NCI-H2107 treated with DMSO at 0.1 percent for 48 hours (cell line): Measurements from ENCODE around the gene MBNL2.

ENCODE experiments used
- DNase-seq: peaks from one replicate; lab custom pipeline; 2025; ENCODE audit not compliant: unreplicated experiment; lab: John Stamatoyannopoulos, UW

Gene MBNL2

GRCh38 chr13:97249796-97250495 is 27.8 kb downstream of the MBNL2 start:
- DNase-seq, result no peak

DNA sequence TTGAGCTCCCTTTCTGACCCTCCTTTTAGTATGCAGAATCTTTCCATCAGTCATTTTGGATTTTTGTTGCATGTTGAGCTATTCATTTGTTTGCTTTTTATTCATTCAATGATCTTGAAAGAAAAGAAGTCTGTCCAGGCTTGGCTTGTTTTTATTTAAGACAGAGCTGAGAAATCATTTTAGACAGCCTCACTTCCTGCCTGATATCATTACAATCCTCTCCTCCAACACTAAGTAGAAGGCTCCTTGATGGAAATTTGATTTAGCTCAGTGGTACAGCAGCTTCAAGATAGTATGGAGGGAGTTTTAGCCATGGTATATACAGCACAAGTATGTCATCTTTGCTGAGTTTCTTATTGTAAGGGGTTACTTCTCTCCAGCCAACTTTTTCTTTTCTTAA is 28.4 kb downstream of the MBNL2 start:
- DNase-seq, result no peak

DNA sequence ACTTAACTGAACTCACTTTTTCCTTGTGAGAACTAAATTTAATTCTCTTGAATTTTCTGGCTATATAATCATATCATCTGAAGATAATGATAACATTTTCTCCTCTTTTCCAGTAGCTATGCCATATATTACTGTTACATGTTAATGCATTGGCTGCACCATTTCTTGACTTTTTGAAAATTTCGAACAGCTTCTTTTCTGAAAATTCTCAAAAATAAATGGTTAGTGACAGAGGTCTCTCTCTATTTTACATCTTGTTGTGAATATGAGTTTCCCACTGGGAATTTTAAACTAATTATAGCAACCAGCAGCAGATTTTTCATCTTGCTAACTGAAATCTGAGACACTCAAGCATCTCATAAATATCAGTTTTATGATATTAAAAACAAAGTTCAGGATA is 30.6 kb downstream of the MBNL2 start:
- no peak for DNase-seq

DNA sequence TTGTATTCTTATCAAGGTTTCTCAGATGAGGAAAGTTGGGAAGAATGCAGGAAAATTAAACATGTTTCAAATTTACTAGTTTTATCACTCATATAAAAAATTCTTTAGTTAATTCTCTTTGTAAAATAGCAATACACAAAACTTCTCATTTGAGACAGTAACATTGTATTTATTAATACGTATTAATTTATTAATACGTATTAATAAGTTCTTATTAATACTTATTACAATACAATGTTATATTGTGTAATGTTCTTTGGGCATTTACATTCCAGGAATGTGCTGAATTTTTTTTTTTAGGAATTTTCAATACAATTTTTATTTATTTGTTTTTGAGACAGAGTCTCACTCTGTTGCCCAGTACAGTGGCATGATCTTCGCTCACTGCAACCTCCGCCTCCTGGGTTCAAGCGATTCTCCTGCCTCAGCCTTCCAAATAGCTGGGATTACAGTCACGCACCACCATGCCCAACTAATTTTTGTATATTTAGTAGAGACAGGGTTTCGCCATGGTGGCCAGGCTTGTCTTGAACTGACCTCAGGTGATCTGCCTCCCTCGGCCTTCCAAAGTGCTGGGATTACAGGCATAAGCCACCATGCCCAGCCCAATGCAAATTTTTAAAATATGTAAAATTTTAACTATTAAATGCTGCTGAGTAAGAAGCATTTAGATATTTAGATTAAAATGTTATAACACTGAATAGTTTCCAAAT is 31.6 kb downstream of the MBNL2 start:
- DNase-seq, result no peak

GRCh38 chr13:97254816-97255215 is 32.7 kb downstream of the MBNL2 start:
- no peak for DNase-seq

DNA sequence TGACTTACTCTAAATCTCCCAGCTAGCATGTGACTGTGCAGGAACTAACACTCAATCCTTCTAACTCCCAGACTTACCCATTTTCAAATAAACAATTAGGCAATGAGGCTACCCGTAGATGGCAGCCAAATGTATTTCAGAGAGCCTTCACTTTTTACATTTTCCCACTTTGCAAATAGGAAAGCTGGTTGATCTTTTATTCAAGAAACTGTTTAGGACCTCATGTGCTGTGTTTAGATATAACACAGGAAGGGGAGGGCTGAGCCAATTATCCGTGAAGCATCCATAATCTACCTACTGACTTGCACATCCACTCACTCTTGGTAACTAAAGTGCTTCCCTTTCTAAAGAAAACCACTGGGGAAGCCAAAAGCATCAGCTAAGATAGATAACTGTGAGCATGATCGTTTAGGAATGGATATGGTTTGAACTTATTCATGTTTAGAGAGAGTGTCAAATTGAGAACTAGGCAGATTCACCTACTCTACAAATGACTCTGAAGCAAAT is 33.4 kb downstream of the MBNL2 start:
- no peak for DNase-seq

- no peak for DNase-seq
These were observed 34.2 kb downstream of the MBNL2 start for GRCh38 chr13:97256343-97256783.

DNA sequence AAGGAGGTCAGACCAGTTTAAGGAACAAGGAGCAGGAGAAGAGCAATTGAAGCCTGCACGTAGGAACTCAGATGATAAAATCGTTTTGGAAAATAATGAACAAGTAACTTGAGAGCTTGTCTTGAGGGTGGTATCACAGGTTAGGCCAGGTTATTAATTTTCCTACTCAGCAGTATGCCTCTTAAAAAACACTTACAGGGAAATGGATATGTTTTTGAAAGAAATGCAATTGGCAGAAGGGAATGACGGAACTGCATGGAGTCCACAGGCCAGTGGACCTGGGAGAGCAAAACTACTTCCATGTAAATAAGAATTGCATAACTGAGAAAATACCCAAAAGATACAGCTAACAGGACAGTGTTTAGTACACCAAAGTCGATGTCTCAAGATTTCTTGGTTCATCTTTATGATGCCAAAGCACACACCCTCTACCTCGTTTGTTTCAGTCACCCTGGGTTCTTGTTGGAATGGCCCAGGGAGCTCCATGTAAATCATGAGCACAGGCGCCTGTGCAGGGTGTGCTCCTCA is 35.2 kb downstream of the MBNL2 start:
- DNase-seq, result peak; percentile 59

DNA sequence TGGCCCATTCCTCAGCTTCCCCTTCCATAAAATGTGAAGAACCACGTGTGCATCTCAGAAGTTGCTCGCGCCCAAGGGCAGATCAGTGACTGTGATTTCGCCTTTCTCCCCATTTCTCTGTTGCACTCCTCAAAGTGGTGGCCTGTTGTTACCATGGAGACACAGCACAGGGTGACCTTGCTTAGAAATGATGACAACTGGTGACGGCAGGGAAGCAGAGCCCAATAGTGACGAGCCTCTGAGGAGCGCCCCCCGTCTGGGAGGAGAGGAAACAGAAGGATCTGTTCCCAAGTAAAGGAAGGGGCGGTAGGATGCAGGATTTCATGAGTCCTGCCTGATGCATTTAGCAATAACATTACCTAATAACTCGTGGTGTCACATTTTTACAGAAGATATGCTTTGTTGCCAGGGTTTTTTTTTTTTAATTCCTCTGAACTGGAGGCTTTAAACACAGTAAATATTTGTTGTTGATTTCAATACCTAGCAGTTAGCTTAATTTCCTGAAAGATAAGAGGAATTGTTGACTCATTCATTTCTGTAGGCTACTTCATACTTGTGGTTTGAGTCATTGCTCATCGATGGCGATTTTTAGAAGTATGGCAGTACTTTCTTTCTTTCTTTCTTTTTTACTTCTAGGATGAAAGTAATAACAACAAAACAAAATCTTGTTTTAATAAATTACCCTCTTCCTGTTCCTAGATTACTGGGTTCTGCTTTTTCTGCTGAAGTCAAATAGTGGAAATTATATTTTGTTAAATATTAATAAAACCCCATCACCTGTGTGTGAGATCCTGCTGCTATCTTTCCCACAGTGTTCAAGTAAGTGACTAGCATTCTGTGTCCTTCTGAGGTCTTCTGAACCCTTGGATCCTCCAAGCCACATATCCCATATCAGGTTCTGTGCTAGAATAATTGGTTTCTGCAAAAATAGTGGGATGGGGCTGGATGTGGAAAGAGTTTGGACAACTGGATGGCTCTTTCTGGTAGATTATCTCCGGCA is 36.0 kb downstream of the MBNL2 start:
- DNase-seq, result no peak

GRCh38 chr13:97258801-97259200 is 36.7 kb downstream of the MBNL2 start:
- no peak for DNase-seq

DNA sequence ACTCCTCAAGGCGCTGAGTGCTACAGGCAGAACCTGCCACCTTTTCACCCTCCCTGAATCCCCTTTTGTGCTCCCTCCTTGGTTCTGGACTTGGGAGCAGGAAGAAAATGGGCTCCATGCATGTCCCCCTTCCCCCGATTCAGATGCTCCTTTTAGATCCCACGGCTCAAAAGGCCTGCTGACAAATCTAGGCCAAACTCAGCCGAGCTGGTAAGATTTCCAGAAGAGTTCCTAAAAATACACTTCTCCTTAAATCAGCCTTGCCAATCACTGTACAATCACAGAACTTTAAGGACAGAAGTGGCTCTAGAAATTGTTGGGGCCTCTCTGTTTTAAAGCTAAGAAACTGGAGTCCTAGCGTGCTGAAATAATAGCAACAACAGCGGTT is 37.3 kb downstream of the MBNL2 start:
- DNase-seq, result no peak

DNA sequence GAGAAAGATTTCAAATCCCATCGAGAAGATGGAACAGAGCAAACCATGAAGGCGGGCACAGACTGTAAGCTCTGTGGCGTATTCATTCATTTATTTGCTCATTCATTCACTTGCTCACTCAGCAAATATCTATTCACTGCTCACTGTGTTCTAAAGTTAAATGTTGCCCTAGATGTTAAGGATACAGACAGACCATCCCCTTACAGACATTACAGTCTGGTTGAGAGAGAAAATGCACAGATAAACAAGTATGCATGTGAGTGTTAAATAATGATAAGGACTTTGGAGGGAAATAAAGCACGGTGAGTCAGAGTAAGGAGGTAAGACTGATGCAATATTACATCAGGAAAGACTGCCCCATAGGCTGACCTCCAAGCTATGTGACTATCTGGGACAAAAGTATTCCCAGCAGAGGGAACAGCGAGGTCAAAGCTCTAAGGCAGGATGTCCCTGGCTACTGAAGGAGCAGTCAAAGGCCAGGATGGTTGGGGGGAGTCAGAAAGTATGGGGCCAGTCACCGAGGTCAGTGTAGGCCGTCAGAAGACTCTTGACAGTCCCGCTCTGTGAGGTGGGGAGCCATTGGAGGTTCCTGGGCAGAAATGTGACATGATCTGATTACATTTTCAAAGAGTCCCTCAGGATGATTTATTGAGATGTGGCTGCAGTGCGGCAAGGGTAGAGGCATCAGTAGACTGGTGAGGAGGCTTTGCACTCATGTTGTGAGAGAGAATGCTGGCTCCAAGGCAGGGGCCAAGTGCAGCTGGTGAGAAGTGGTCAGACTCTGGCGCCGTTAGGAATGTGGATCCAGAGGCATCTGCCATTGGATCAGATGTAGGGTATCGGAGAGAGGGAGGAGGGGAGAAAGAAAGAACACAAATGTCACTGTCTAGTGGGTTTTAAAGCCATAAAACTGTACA is 37.9 kb downstream of the MBNL2 start:
- DNase-seq, result no peak

DNA sequence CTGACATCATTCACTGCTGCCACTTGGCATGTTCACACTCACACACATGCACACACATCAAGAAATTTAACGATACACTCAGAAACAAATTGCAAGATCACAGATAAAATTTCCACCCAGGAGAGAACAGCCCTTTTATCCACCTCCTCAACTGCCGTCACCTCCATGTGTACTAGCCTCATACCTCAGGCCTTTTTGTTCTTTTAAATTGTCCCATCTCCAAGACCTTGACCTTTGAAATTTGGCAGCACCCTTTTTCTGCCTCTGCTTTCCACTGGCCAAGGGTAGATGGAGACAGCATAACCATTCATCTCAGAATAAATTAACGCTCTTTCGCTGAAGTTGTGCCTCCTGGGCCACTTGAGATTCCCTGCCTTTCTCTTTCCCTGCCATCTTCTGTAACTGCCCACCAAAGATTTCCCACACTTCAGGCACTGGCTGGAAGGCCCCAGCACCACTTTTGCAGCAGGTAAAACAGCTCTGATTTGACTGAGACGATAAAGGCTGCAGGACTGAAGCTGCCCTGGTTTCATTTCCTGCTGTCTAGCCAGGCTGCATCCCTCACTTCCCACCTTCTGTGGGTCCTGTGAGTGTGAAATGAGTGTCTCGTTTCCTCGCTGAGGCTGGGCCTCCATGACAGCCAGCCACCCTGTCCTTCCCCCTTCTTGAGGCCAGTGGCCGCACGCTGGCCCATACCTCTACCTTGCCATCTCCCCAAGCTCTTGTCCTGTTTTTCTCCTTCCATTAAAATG is 39.3 kb downstream of the MBNL2 start:
- DNase-seq, result no peak

- DNase-seq, result no peak
These were observed 39.9 kb downstream of the MBNL2 start for GRCh38 chr13:97262058-97262457.

- DNase-seq, result no peak
These were observed 41.0 kb downstream of the MBNL2 start for GRCh38 chr13:97263160-97263559.

DNA sequence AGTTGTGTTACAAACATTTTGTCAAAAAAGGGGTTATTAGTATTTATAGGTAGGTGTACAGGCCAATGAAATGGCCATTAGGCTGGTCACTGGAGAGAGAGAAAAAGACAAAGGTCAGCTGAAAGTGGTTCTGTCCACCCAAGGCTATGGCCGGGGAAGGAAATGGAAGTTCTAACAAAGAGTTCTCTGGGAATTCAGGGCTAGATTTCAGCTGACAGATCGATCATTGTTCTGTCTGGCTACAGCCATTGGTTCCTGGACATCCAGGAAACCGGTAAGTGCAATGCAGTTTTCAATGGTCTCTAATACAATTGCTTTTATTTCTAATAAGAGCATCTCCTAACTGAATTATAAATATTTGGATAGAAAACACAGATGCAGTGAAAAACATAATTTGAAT is 42.5 kb downstream of the MBNL2 start:
- no peak for DNase-seq

DNA sequence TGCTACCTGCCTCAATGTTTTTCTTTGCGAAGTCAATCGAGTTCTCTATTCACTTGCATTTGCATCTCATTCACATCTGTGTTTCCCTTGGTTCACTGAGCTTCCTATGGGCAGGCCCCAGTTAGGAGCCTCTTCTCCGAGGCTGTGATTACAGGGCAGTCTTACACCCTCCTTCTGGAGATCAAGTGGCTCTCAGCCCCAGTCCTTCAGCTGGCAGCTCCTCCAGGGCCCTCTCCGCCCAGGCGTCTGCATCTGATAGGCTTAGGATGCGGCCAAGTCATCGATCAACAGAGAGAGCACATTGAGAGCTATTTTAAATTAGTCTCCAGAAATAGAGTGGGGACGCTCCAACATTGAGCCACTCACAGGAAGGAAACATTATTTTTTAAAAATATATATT is 44.2 kb downstream of the MBNL2 start:
- DNase-seq, result no peak

DNA sequence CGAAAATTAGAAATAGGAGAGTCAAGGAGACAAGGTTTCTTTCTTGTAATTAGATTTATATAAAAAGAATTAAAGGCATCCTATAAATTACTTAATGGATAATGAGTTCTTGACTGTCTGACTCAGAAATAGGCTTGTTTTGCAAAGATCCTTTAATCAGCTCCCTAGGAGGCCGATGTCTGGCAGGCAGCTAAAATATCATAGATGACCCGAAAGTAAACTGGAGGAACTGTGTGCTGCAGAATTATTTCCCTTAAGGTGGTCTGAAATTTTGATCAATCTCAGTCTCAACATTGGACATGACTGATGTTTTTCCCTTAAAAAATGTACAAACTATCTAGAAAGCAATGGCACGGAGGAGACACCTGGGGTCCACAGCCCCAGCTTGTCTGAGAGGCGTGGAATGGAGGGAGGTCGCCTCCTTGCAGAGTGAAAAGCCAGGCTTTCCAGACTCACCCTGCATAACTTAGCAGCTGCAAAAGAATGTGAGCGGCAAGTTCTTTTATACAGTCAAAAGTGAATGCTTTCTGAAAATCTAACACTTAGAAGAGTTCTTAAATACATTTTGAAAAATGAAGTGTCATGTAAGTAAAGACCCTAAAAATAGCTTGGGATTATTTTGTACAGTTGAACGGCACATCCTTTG is 44.8 kb downstream of the MBNL2 start:
- no peak for DNase-seq
